Activated CD8-positive, alpha-beta memory T cell treated with anti-CD3 and anti-CD28 coated beads for 48 hours (primary cell): ENCODE measurements around the gene CCDC88A.

Experiments
- DNase-seq, 3 experiments: peaks; one replicate each; pipeline ENCODE4 v3.0.0-alpha.2; 2020; ENCODE audit warnings: low read depth in 2 of 3, low spot score in 2 of 3

Gene CCDC88A

DNA sequence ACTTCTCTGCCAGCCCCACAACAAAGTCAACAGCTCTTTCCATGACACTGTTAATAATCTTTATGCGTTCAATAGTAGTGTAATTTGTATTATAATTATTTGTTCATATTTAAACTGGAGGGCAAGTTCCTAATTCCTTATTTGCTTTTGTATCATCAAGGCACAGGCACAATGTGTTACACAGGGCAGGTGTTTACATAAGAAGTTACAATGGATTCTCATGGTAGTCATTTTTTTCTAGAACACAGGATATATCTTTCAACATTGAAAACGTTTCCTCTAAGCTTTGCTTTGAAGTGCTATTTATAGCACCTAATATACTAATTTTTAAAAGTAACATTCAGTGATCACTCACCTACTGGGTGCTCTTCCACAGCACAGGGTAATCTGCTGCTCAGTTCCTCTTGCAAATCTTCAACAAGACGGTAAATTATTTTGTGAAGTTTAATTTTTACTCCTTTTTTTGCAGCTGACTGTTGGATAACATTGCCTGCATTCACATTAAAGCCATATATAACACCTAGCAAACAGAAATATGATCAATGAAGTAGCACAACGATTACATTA is 179.9 kb downstream of the CCDC88A start:
- DNase-seq: no peak
